Fibroblast of skin of abdomen (primary cell): Measurements from ENCODE around the gene HSD11B1L. TPM values are rescaled to one million over a fixed set of nuclear protein-coding genes. Genes with fewer than 3 reads are reported as not detected.

Experiments used
- DNase-seq: peaks from one replicate; pipeline ENCODE4 v3.0.0-alpha.2; 2013
- polyA plus RNA-seq, 2 experiments: library from polyadenylated mRNA; unstranded; fragments of 120-200 nt; gene quantifications; one replicate each; pipeline ENCODE4 v1.2.1, GENCODE V29; 2013; ENCODE audit not compliant: insufficient read length in 2 of 2

Gene HSD11B1L, protein sequence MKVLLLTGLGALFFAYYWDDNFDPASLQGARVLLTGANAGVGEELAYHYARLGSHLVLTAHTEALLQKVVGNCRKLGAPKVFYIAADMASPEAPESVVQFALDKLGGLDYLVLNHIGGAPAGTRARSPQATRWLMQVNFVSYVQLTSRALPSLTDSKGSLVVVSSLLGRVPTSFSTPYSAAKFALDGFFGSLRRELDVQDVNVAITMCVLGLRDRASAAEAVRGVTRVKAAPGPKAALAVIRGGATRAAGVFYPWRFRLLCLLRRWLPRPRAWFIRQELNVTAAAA
- 8.9 TPM for polyA plus RNA-seq (2013, experiment 1 of 2; ENCODE audit: insufficient read length)
- polyA plus RNA-seq (2013, experiment 2 of 2; ENCODE audit: insufficient read length): 9.4 TPM

DNA sequence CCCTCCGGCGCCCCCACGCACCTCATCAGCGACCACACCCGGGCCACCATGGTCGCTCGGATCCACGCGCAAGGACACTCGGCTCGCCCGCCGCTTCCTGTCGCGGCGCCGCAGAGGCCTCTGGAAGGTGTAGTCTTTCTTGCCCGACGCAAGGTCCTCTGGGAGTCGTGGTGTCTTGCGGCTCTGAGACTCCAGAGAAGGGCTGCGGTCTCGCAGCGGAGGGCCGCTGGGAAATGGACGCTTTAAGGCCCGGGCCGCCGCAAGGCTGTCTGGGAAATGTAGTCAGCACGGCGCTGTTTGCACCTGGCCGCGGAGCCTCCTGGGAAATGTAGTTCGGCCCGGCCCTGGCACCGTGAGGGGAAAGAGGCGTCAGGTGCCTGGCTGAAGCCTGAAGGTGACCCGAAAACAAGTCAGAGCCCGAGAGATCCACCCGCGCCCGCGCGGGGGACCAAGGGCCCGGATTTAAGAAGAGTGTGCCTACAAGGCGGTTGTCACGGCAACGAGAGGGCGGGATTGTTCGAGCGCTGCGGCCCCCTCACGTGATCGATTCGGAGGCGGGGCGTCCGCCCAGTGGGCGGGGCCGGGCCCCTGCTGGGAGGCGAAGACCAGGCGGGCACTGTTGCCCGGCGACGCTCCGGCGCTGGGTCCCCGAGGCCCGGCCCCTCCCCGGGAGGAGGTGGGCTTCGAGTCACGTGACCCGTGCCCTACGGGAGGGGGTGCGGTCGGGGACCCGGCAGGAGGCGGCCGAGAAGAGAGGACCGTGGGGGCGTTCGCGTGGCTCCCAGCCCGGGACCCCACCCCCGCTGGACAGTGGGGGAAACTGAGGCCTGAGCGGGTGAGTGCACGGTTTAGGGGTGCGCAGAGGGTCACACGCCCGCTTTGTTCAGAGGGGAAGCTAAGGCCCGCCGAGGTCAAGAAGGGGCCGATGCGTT is at the start of gene HSD11B1L, which contains the start of gene MICOS13:
TSS of gene HSD11B1L (plus strand) at position 591 of the 932 bp plus-strand sequence. CDS start 3,806 bp downstream, outside the sequence.
TSS of gene MICOS13 (minus strand) at position 80 of the 932 bp plus-strand sequence. CDS start at position 50, 30 bp downstream.
- peak; percentile 99 for DNase-seq

DNA sequence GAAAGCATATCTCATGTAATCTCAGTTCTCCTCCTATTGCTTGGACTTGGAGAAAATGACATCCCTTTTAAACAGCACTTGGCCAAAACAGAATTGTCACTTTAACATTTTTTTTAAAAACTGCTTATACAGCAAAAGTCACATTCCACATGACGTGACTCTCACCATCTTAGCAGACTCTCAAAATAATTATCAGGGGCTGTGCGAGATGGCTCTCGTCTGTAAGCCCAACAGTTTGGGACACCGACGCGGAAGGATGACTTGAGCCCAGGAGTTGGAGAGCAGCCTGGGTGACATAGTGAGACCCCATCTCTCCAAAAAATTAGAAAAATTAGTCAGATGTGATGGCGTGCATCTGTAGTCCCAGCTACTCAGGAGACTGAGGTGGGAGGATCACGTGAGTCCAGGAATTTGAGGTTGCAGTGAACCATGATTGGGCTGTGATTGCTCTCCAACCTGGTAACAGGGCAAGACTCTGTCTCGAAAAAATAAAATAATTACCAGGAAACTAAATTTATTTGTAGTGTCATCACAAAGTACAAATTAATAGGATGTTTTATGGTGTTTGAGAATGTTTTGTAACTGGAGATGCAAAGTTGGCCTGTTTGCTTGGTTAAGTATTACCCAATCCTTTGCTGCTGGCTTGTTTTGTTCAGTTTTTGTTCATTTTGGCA is 49.1 kb upstream of the HSD11B1L start:
- DNase-seq: no peak

DNA sequence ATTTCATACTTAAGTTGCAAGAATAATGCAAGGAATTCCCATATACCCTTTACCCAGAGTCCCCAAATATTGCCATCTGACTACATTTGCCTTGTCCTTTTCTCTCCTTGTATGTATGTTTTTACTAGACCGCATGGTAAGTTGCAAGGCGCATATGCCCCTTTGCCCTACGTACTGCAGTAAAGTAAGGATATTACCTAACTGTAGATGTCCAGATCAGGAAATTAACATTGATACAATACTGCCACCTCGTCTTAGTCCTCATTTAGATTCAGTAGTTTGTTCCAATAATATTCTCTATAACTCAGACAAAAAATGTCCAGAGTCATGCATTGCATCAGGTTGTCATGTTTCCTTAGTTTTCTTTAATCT is 48.6 kb upstream of the HSD11B1L start:
- no peak for DNase-seq

DNA sequence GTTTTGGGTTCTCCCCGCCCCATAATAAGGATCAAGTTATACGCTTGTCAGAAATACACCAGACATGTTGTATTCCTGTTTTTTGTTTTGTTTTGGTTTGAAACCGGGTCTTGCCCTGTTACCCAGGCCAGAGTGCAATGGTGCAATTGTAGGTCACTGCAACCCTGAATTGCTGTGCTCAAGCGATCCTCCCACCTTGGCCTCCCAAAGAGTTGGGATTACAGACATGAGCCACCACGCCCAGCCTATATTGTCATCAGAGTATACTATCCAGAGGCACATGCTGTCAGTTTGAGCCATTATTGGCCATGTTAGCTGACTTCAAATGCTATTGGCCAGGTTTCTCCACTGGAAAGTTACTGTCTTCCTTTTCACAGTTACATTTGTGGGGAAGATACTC is 48.2 kb upstream of the HSD11B1L start:
- no peak for DNase-seq

DNA sequence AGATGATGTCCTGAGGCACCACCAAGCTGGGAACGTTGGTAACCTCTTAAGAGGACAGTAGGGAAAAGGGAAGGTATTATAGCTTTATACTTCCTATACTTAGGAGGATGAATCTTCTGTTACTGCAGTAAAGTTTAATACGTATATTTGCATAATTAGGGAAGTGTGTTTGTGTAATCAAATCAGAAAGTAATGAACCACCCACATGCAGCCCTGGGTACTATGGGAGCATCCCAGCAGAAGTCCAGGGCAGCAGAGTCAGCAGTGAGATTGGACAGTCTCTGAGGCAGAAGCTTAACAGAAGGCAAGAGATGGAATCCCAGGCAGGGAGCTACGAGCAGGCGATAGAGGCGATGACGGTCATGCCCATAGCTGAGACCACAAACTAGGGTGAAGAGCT is 45.4 kb upstream of the HSD11B1L start:
- DNase-seq: no peak

DNA sequence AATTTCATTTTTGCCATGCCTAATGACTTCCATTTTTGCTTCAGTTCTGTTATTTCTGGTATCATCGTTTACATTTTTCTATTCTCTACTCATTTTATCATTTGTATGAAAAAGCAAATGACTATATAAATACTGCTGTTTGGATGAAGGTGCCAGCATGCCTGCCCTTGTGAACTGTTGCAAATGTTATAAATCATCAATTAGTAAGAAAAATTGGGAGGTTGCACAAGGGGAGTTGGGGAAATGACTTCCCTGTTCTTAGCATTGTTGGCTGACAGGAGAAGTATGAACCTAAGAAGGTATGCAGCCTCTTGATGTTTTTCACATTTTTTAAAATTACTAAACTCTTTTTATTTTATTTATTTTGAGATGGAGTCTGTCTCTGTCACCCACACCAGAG is 42.9 kb upstream of the HSD11B1L start:
- no peak for DNase-seq

DNA sequence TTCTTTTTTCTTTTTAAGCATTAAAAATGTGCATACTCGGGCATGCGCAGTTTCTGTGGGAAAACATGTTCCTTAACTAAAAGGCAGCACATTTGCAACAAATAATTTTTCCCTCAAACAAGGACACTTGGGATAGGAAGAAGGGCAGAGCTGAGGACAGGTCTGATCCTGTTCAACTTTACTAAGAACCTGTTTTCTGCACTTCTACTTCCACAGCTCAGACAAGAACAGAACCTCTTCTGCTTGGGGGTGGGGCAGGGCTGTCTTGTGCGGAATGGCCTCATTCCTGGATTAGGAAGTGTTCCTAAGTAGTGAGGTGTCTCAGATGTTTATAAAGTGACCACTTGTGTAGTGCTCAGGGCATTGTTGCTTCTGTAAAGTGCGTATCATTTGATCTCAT is 39.7 kb upstream of the HSD11B1L start:
- DNase-seq: no peak

DNA sequence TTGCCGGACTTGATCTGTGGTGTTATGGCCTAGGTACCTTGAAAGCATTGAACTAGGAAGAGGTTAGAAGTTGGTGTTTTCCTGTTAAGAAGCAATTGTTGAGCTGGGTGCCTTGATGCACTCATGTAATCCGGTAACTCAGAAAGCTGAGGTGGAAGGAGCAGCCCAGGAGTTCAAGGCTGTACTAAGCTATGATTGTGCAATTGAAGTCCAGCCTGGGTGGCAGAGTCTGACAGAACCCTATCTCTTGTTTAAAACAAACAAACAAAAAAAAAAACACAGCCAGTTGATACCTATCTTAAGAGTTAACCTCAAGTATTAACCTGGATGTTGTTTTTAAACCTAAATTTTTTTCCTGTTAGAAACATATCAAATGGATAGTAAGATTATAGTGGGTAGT is 38.6 kb upstream of the HSD11B1L start:
- DNase-seq: no peak

DNA sequence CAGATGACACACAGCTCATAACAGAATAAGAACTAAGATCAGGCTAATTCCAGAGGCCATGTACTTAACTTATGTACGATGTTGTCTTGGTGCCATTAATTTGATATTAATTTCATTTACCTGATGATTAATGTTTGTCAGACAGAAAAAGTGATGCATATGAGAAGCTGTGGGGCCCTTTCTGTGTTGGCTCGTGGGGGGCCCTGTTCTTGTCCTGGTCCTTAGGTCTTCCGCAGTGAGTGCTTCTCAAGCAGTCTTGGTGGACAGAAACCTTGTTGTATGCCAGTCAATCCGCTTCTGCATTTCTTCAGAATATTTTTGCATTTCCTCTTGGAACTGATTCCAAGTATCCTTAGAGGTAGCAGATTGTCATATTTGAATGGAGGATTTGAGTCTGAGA is 37.8 kb upstream of the HSD11B1L start:
- DNase-seq: no peak

DNA sequence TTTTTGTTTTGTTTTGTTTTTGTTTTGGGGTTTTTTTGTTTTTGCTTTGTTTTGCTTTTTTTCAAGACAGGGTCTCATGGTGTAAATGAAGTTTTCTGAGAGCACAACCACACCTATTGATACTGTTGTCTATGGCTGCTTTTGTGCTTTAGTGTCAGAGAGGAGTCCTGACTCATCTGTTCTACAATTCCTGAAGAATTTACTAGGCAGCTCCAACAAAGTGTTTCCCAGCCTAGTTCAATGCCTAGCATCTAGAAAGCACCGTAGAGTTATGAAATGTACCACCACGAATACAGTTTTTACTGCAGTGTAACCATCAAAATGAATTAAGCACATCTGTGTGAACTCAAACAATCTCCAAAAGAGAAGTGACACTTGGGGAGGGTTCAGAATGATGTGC is 36.8 kb upstream of the HSD11B1L start:
- DNase-seq: no peak

DNA sequence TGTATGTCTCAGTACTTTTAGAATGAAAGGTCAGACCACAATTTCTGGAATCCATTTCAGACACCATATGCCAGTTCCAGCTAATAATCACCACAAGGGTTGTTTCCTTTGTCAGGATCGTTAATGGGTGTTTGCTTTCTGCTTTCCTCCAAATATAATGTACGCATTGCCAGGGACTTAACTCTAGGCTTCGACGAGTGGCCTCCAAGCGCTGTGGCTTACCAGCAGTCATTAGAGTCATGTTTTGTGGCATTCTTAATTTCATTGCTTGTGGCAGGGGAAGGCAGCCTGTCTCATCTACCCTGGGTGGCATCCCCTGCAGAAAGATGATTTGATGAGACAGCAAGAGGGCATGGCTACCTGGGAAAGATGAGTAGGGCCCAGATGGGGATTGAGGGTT is 35.4 kb upstream of the HSD11B1L start:
- DNase-seq: no peak

DNA sequence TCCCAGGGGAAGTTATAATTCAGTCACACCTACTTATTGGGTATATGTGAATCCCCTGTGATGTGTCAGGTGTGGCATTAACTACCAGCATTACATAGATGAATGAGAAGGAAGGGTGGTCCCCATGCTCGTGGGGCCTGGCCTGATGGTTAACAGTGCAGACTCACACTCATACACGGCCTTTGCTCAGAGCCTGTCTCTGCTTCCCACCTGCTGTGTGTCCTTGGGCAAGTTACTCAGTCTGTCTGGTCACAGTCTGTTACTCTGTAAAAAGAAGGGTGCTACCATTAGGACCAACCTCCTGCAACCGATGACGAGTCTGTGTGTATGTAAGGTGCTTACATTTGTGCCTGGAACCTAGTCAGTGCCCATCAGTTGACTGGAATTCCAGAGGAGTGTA is 34.1 kb upstream of the HSD11B1L start:
- no peak for DNase-seq

DNA sequence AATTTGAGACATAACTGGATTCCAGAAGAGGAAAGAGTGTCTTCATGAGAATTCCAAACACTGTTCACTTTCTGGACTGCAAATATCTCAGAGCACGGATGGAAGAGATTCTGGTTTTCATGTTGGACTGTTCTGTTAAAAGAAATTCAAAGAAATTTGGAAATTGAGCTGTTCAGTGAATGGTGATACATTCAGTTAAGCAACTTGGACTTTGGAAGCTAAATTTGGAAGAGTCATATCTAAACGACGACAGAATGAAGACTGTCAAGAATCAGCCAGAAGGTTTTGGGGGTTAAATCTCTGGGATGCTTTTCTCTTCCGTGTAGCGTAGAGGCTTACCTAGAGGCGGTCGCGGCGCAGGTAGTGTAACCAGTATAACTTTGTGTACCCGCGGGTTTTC is 32.4 kb upstream of the HSD11B1L start:
- DNase-seq: no peak

DNA sequence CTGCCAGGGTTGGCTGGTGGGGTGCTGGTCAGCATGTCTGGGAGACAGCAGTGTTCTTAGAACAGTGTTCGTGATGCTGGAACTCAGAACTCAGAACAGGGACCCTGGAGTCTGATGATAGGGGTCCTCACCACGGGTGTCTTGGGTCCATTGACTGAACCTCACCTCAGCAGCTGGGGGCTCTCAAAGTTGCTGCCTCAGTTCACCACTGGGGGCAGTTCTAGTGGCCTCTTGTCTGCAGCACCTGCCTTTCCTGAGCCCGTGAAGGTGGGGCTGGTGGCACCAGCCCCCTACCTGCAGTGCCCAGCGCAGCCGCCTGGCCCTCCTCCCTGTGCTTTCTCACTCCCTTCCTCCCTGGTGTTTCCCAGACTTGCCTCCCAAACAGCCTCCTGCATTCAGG is 29.5 kb upstream of the HSD11B1L start:
- DNase-seq: no peak

DNA sequence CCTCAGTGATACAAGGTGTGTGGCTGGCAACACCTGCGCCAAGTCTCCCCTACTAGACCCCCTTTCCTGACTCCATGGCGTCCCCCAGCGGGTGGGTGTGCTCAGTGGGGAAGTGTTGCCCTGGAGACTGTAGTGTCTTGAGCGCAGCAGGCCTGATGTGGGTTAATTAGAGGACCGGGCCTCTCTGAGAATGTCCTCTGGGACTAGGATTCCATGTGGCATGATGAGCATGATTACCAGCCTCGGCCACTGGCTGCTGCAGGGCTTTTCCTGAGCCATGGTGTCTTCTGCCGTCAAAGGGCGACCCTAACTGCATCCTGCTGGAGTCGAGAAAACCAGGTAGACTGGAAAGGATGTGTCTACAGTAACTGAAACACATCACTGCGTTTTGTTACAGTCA is 28.6 kb upstream of the HSD11B1L start:
- no peak for DNase-seq

DNA sequence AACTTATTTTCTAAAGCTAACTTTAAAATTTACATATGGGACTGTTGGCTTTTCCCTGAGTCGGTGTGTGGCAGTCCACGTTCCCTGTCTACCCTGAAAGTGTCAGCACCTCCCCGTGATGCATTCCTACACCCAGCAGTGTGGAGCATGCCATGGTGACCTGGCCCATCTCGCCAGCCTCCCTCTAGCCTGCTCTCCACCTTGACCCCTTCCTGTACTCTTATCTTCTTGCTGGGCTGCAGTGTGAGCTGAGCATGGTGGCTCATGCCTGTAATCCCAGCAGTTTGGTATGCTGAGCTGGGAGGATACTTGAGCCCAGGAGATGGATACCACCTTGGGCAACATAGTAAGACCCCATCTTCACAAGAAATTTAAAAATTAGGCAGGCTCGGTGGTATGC is 25.9 kb upstream of the HSD11B1L start:
- DNase-seq: no peak

DNA sequence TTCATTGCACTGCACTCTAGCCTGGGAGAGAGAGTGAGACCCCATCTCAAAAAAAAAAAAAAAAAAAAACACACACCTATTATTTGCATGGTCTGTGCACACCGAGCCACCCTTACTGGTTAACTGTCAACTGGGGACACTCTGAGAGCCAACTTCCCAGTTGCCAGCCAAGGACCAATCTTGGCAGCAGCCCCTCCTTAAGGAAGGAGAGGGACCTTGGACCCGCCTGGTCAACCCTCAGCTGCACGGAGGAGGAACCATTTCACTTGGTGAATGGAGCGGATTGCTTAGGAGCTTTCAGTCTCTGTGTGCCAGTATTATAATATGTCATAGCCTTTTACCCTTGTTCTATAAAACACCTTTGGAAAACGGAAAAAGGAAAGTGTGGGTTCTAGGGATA is 25.4 kb upstream of the HSD11B1L start:
- DNase-seq: no peak

DNA sequence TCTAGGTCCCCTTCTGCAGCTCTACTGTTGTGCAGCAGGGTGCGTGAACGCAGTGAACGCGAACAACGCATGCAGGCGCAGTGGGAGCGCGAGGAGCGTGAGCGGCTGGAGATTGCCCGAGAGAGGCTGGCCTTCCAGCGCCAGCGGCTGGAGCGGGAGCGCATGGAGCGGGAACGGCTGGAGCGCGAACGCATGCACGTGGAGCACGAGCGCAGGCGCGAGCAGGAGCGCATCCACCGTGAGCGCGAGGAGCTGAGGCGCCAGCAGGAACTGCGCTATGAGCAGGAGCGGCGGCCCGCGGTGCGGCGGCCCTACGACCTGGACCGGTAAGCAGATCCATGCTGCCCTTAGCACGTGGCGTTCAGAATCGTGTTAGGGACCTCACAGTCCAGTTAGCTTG is 19.3 kb upstream of the HSD11B1L start:
- no peak for DNase-seq

DNA sequence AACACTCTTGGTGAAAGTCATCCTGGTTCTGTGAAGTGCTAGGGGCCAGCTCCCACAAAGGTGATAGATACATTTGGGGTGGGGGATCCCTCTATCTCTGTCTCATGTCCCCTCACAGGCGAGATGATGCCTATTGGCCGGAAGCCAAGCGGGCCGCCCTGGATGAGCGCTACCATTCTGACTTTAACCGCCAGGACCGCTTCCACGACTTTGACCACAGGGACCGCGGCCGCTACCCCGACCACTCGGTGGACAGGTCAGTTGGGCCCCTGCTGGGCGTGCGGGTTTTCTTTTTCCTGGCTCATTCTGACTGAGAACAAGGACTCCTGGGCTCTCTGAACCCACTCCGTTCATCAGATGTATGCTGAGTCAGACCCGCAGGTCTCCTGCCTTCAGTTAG is 16.9 kb upstream of the HSD11B1L start:
- no peak for DNase-seq

DNA sequence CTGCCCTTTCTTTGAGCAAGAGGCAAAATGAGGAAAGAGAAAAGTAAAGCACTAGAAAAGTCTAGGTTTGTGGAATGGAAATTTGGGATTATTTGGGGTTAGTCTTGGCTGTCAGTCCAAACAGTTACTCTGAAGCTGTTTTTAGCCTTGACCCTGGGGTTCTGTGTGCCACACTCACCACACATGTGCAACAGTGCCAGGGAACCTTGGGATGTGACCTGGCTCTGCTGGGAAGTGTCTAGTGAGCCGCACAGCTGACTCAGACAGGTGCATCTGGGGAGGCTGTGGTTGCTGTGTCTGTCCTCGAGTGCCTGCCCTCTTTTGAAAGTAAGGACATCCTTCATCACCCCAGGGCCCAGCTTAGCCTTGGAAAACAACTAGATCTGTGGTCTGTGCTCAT is 16.3 kb upstream of the HSD11B1L start:
- DNase-seq: no peak

DNA sequence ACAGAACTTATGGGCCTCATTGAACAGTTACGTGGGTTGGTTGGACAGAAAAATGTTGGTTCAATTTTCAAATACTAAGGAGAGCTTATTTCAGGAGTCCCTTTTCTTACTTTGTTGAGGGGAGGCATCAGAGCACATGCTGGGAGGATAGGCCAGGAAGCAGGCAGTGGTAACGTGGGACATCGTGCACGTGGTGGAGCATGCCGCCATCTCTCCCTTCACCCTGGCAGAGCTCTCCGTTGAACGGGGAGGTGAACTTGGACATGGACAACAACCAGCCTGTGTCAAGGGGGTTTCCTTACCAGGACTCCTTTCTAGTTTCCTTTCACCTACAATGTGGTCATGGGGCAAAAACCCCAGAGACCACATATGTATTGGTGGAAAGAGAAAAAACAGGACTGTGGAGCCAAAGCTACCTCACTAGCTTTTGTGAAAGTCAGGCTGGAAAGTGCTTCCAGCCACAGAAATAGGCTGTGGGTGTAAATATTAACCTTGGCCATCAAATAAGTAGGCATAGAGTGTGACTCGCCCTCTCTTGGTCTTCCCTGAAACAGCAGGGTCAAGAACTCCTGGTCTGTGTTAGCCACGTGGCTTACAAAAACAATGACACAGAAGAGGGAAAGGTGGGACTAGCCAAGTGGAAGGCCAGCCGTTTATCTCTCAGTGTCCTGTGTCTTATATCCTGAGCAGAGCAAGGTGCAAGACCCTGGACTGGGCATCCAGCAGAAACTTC is 14.9 kb upstream of the HSD11B1L start:
- no peak for DNase-seq

DNA sequence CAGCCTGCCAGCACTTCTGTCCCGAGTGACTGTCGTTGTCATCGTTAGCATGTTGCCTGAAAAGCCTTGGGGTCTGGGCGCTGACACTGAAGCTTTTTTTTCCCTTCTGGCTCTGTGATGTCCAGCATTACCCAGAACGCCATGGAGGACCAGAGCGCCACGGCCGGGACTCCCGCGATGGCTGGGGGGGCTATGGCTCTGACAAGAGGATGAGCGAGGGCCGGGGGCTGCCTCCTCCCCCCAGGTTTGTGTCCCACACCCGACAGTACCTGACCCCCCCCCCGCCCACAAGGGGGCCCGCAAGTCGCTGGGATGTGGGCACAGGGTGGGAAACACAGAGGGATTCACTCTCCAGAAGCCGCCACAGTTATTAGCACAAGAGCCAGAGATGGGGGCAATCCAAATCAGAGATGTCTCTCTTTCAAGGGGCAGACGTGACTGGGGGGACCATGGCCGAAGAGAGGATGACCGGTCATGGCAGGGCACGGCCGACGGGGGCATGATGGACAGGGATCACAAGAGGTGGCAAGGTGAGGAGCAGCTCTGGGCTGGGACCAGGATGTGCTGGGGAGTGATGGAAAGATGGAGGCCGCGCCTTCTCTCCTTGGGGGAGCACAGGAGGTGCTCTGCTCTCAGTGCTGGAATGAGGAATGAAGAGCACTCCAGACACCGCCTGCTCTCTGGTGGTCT is 13.8 kb upstream of the HSD11B1L start:
- no peak for DNase-seq
